ENCODE results near the gene MDM4.

The MDM4 gene

GRCh38 chr1:204587621-204588020 is 71.4 kb downstream of the MDM4 start:
- DNase-seq (ENCODE audit: low spot score in 2 of 2) (no peak), ATAC-seq (no peak)
- Mint-ChIP-seq H3K27ac (no peak overlapping the region), H3K4me1 (peaks cover 9% of the 10 kb centered on the region), H3K9me3 (no peaks in the 10 kb centered on the region), H3K36me3 (no peaks in the 10 kb centered on the region), H3K4me3 (no peak overlapping the region)

GRCh38 chr1:204588826-204589225 is 72.6 kb downstream of the MDM4 start:
- Mint-ChIP-seq H3K4me3 (no peak overlapping the region), H3K9me3 (no peaks in the 10 kb centered on the region), H3K27ac (no peak overlapping the region)

GRCh38 chr1:204589409-204590038 is 73.3 kb downstream of the MDM4 start:
- Mint-ChIP-seq H3K4me1 (peaks cover 9% of the 10 kb centered on the region), H3K27ac (no peak overlapping the region), H3K9me3 (no peaks in the 10 kb centered on the region), H3K4me3 (no peak overlapping the region), H3K36me3 (no peaks in the 10 kb centered on the region)
- ATAC-seq (no peak), DNase-seq (ENCODE audit: low spot score in 2 of 2) (no peak)

More at GRCh38 chr1:204588826-204589225, 72.6 kb downstream of the MDM4 start:
- DNase-seq (ENCODE audit: low spot score in 2 of 2) (no peak), ATAC-seq (no peak)
- H3K36me3 Mint-ChIP-seq: no peaks in the 10 kb centered on the region
- H3K4me1 Mint-ChIP-seq: peaks cover 9% of the 10 kb centered on the region

GRCh38 chr1:204591473-204592090 is 75.4 kb downstream of the MDM4 start:
- no peak overlapping the region for H3K27ac Mint-ChIP-seq
- H3K4me1 Mint-ChIP-seq: no peaks in the 10 kb centered on the region
- H3K9me3 Mint-ChIP-seq: no peaks in the 10 kb centered on the region
- no peak for DNase-seq (ENCODE audit: low spot score in 2 of 2)
- no peak overlapping the region for H3K4me3 Mint-ChIP-seq
- ATAC-seq: no peak
- H3K36me3 Mint-ChIP-seq: no peaks in the 10 kb centered on the region

GRCh38 chr1:204592246-204592948 is 76.2 kb downstream of the MDM4 start:
- ATAC-seq (no peak), DNase-seq (ENCODE audit: low spot score in 2 of 2) (no peak)
- Mint-ChIP-seq H3K4me1 (no peaks in the 10 kb centered on the region), H3K9me3 (no peaks in the 10 kb centered on the region), H3K36me3 (no peaks in the 10 kb centered on the region), H3K27ac (no peak overlapping the region), H3K4me3 (no peak overlapping the region)

- ATAC-seq (no peak), DNase-seq (ENCODE audit: low spot score in 2 of 2) (no peak)
- H3K27ac Mint-ChIP-seq: peak overlapping the region; percentile 68
- H3K36me3 Mint-ChIP-seq: no peaks in the 10 kb centered on the region
- no peaks in the 10 kb centered on the region for H3K9me3 Mint-ChIP-seq
- H3K4me1 Mint-ChIP-seq: no peaks in the 10 kb centered on the region
- no peak overlapping the region for H3K4me3 Mint-ChIP-seq
Observed at GRCh38 chr1:204598319-204598969, 82.2 kb downstream of the MDM4 start.

GRCh38 chr1:204599098-204599497 is 82.9 kb downstream of the MDM4 start:
- no peak for DNase-seq (ENCODE audit: low spot score in 2 of 2)
- Mint-ChIP-seq H3K4me3 (no peak overlapping the region), H3K4me1 (no peaks in the 10 kb centered on the region), H3K36me3 (no peaks in the 10 kb centered on the region), H3K9me3 (no peaks in the 10 kb centered on the region), H3K27ac (peak overlapping the region; percentile 68)
- no peak for ATAC-seq

- ATAC-seq: no peak
- Mint-ChIP-seq H3K36me3 (no peaks in the 10 kb centered on the region), H3K27ac (peak overlapping the region; percentile 68), H3K4me1 (no peaks in the 10 kb centered on the region), H3K9me3 (no peaks in the 10 kb centered on the region), H3K4me3 (no peak overlapping the region)
- no peak for DNase-seq (ENCODE audit: low spot score in 2 of 2)
Observed at GRCh38 chr1:204599596-204599995, 83.4 kb downstream of the MDM4 start.

- DNase-seq (ENCODE audit: low spot score in 2 of 2): no peak
- no peaks in the 10 kb centered on the region for H3K4me1 Mint-ChIP-seq
- no peak overlapping the region for H3K4me3 Mint-ChIP-seq
- no peak overlapping the region for H3K27ac Mint-ChIP-seq
- H3K9me3 Mint-ChIP-seq: no peaks in the 10 kb centered on the region
- no peaks in the 10 kb centered on the region for H3K36me3 Mint-ChIP-seq
- ATAC-seq: no peak
Observed at GRCh38 chr1:204600203-204600602, 84.0 kb downstream of the MDM4 start.

- Mint-ChIP-seq H3K27ac (no peak overlapping the region), H3K4me1 (no peaks in the 10 kb centered on the region), H3K36me3 (no peaks in the 10 kb centered on the region)
Observed at GRCh38 chr1:204600968-204601367, 84.8 kb downstream of the MDM4 start.

GRCh38 chr1:204602111-204602579 is 85.9 kb downstream of the MDM4 start:
- no peaks in the 10 kb centered on the region for H3K4me1 Mint-ChIP-seq
- H3K27ac Mint-ChIP-seq: no peak overlapping the region
- no peaks in the 10 kb centered on the region for H3K36me3 Mint-ChIP-seq

More at GRCh38 chr1:204600968-204601367, 84.8 kb downstream of the MDM4 start:
- Mint-ChIP-seq H3K4me3 (no peak overlapping the region), H3K9me3 (no peaks in the 10 kb centered on the region)
- ATAC-seq (no peak), DNase-seq (ENCODE audit: low spot score in 2 of 2) (no peak)

GRCh38 chr1:204602871-204603542 is 86.8 kb downstream of the MDM4 start:
- H3K4me3 Mint-ChIP-seq: no peak overlapping the region

More at GRCh38 chr1:204602111-204602579, 85.9 kb downstream of the MDM4 start:
- H3K4me3 Mint-ChIP-seq: no peak overlapping the region
- H3K9me3 Mint-ChIP-seq: no peaks in the 10 kb centered on the region
- no peak for DNase-seq (ENCODE audit: low spot score in 2 of 2)
- no peak for ATAC-seq

GRCh38 chr1:204605791-204606190 is 89.6 kb downstream of the MDM4 start:
- DNase-seq (ENCODE audit: low spot score in 2 of 2) (no peak), ATAC-seq (no peak)
- no peak overlapping the region for H3K27ac Mint-ChIP-seq

More at GRCh38 chr1:204602871-204603542, 86.8 kb downstream of the MDM4 start:
- H3K9me3 Mint-ChIP-seq: no peaks in the 10 kb centered on the region
- H3K36me3 Mint-ChIP-seq: no peaks in the 10 kb centered on the region
- no peak overlapping the region for H3K27ac Mint-ChIP-seq
- DNase-seq (ENCODE audit: low spot score in 2 of 2): no peak
- H3K4me1 Mint-ChIP-seq: no peaks in the 10 kb centered on the region
- ATAC-seq: no peak

More at GRCh38 chr1:204605791-204606190, 89.6 kb downstream of the MDM4 start:
- Mint-ChIP-seq H3K36me3 (no peaks in the 10 kb centered on the region), H3K4me3 (no peak overlapping the region), H3K4me1 (no peaks in the 10 kb centered on the region), H3K9me3 (no peaks in the 10 kb centered on the region)

Measured in stimulated activated effector memory CD8-positive, alpha-beta T cell treated with anti-CD3 and anti-CD28 coated beads, Interleukin-12 subunit alpha, Interleukin-12 subunit beta, amount 100 ng/mL, for 72 hours (primary cell).